SK-N-SH (cell line): Measurements from ENCODE around the gene CARMIL3. TPM values are rescaled to one million over a fixed set of nuclear protein-coding genes. Genes with fewer than 3 reads are reported as not detected.
A peak's percentile ranks its signal among the peaks of the same experiment; 100 is the strongest.
"Not testable (repeated sequence)": the region's sequence is repeated elsewhere in the genome, so short reads cannot be mapped to it uniquely, and the experiment has no call there.

Experiments used
- CTCF ChIA-PET: fragments of 300-600, 350-600 bp; formaldehyde crosslinking; extraction: SDS; loops from one replicate; lab custom pipeline; 2021; lab: Yijun Ruan, JAX
- POLR2A ChIA-PET: fragments of 350-600 bp; sonication (Branson Sonifier 250); formaldehyde crosslinking; extraction: SDS; loops from one replicate; lab custom pipeline; 2020; ENCODE audit warnings: antibody characterized with exemption, inconsistent platforms; lab: Yijun Ruan, JAX
- DNase-seq: peaks from one replicate; pipeline ENCODE4 v3.0.0; 2012
- H2AFZ ChIP-seq: fragments of 200-600 bp; sonication (generic); 2 replicates; pipeline ENCODE4 v1.8.1; 2016; ENCODE audit warnings: antibody characterized with exemption, mild to moderate bottlenecking, low read depth
- H3F3A ChIP-seq: fragments of 200-600 bp; sonication (generic); replicated peaks from 2 replicates; pipeline ENCODE3; 2016; ENCODE audit warnings: antibody characterized with exemption, mild to moderate bottlenecking; ENCODE audit not compliant: insufficient read depth
- H3K27ac ChIP-seq, 2 experiments: fragments of 200-500 bp in 1 of 2; fragments of 200-600 bp in 1 of 2; sonication (Bioruptor generic) in 1 of 2; sonication (generic), shearing (Covaris generic) in 1 of 2; 2 replicates each; pipeline versions ENCODE4 v1.5.1 to v1.6.1; 2014 to 2016; ENCODE audit warnings: low read depth in 2 of 2, inconsistent platforms in 1 of 2, low read length in 1 of 2, mild to moderate bottlenecking in 1 of 2, mixed read lengths in 1 of 2
- H3K27me3 ChIP-seq: fragments of 200-600 bp; sonication (generic), shearing (Covaris generic); 2 replicates; pipeline ENCODE4 v1.6.1; 2016; ENCODE audit warnings: mixed run types; ENCODE audit not compliant: insufficient read depth
- H3K36me3 ChIP-seq, 2 experiments: fragments of 200-500 bp in 1 of 2; fragments of 200-600 bp in 1 of 2; sonication (Bioruptor generic) in 1 of 2; sonication (generic) in 1 of 2; replicated peaks in 1 of 2; 2 replicates each; pipeline versions ENCODE3 to v1.5.1; 2014 to 2016; ENCODE audit warnings: low read length in 1 of 2, mild to moderate bottlenecking in 1 of 2; ENCODE audit not compliant: insufficient read depth in 2 of 2, control insufficient read depth in 1 of 2
- H3K4me1 ChIP-seq, 2 experiments: fragments of 200-500 bp in 1 of 2; fragments of 200-600 bp in 1 of 2; sonication (Bioruptor generic) in 1 of 2; sonication (generic), shearing (Covaris generic) in 1 of 2; 2 replicates each; pipeline versions ENCODE4 v1.5.1 to v1.6.1; 2014 to 2016; ENCODE audit warnings: low read depth in 1 of 2, low read length in 1 of 2, mixed run types in 1 of 2; ENCODE audit not compliant: insufficient read depth in 2 of 2, control insufficient read depth in 1 of 2
- H3K4me2 ChIP-seq: fragments of 200-600 bp; sonication (generic), shearing (Covaris generic); 2 replicates; pipeline ENCODE4 v1.6.1; 2017; ENCODE audit warnings: mixed run types
- H3K4me3 ChIP-seq, 2 experiments: fragments of 200-500 bp in 1 of 2; fragments of 200-600 bp in 1 of 2; sonication (Bioruptor generic) in 1 of 2; sonication (generic), shearing (Covaris generic) in 1 of 2; 2 replicates each; pipeline versions ENCODE4 v1.5.1 to v1.8.1; 2014 to 2016; ENCODE audit warnings: low read depth in 2 of 2, inconsistent platforms in 1 of 2, low read length in 1 of 2, mild to moderate bottlenecking in 1 of 2, mixed read lengths in 1 of 2, moderate library complexity in 1 of 2
- H3K79me2 ChIP-seq: fragments of 200-600 bp; sonication (generic); 2 replicates; pipeline ENCODE4 v1.8.1; 2017; ENCODE audit warnings: mild to moderate bottlenecking; ENCODE audit not compliant: insufficient read depth
- H3K9ac ChIP-seq: fragments of 200-600 bp; sonication (generic); 2 replicates; pipeline ENCODE4 v1.6.1; 2017; ENCODE audit warnings: mixed run types
- H3K9me2 ChIP-seq: fragments of 200-600 bp; sonication (generic); 2 replicates; pipeline ENCODE4 v1.6.1; 2017; ENCODE audit warnings: mixed run types
- H3K9me3 ChIP-seq: fragments of 200-600 bp; sonication (generic); 2 replicates; pipeline ENCODE4 v1.6.1; 2017; ENCODE audit warnings: mixed run types, mild to moderate bottlenecking, moderate library complexity
- H4K20me1 ChIP-seq: fragments of 200-600 bp; sonication (generic); 2 replicates; pipeline ENCODE4 v1.6.1; 2017; ENCODE audit warnings: mild to moderate bottlenecking, mixed run types; ENCODE audit not compliant: insufficient read depth
- FOXM1 ChIP-seq: IDR thresholded peaks from 2 replicates; pipeline ENCODE4 v1.4.0; 2012; ENCODE audit warnings: low read depth, mild to moderate bottlenecking
- GABPA ChIP-seq: IDR thresholded peaks from 2 replicates; pipeline ENCODE4 v1.4.0; 2012; ENCODE audit warnings: low read depth, mild to moderate bottlenecking
- IRF3 ChIP-seq: fragments of 150-350 bp; IDR thresholded peaks from 2 replicates; pipeline ENCODE4 v1.6.1; 2016; ENCODE audit warnings: mild to moderate bottlenecking, low read depth, low read length
- MXI1 ChIP-seq: IDR thresholded peaks from 2 replicates; pipeline ENCODE4 v1.6.1; 2012; ENCODE audit warnings: mild to moderate bottlenecking, low read depth, low read length, improper control_type of control experiment
- NRF1 ChIP-seq: IDR thresholded peaks from 2 replicates; pipeline ENCODE4 v1.6.1; 2012; ENCODE audit warnings: low read depth, mild to moderate bottlenecking, low read length
- PBX3 ChIP-seq: IDR thresholded peaks from 2 replicates; pipeline ENCODE4; 2012
- RXRA ChIP-seq: IDR thresholded peaks from 2 replicates; pipeline ENCODE4 v1.4.0; 2012; ENCODE audit warnings: low read depth, mild to moderate bottlenecking, borderline replicate concordance
- TCF12 ChIP-seq: IDR thresholded peaks from 2 replicates; pipeline ENCODE4 v1.4.0; 2012
- TEAD4 ChIP-seq: IDR thresholded peaks from 2 replicates; pipeline ENCODE4 v1.4.0; 2012; ENCODE audit warnings: mild to moderate bottlenecking, borderline replicate concordance; ENCODE audit not compliant: insufficient read depth
- WGBS: methylation state at CpG from one replicate; pipeline ENCODE4 v1.1.6; 2017; ENCODE audit warnings: low lambda C conversion rate; 5-methylcytosine and 5-hydroxymethylcytosine counted together
- polyA plus RNA-seq, 3 experiments: library from polyadenylated mRNA; depleted of rRNA; stranded (reverse); fragments of >200 nt; gene quantifications; 2 replicates each; pipeline ENCODE4 v1.2.3, GENCODE V29; 2012
- TF ChIP-seq, protein P1 (sequence below): IDR thresholded peaks from 2 replicates; pipeline ENCODE4 v1.4.0; 2012; ENCODE audit warnings: low read depth, borderline replicate concordance
- TF ChIP-seq, protein P2 (sequence below): fragments of 200-600 bp; sonication (generic); IDR thresholded peaks from 2 replicates; pipeline ENCODE4 v1.6.1; 2017; ENCODE audit warnings: antibody characterized with exemption, mild to moderate bottlenecking, moderate library complexity
- TF ChIP-seq, protein P3 (sequence below): IDR thresholded peaks from 2 replicates; pipeline ENCODE4 v1.6.1; 2012; ENCODE audit warnings: mild to moderate bottlenecking, low read depth, low read length, moderate library complexity
- TF ChIP-seq, protein P4 (sequence below): IDR thresholded peaks from 2 replicates; pipeline ENCODE4 v1.4.0; 2012; ENCODE audit warnings: low read depth, borderline replicate concordance

CARMIL3 gene
- polyA plus RNA-seq, 1 of the 3 experiments (the other 2 are of a cell fraction): 0.43 TPM

DNA sequence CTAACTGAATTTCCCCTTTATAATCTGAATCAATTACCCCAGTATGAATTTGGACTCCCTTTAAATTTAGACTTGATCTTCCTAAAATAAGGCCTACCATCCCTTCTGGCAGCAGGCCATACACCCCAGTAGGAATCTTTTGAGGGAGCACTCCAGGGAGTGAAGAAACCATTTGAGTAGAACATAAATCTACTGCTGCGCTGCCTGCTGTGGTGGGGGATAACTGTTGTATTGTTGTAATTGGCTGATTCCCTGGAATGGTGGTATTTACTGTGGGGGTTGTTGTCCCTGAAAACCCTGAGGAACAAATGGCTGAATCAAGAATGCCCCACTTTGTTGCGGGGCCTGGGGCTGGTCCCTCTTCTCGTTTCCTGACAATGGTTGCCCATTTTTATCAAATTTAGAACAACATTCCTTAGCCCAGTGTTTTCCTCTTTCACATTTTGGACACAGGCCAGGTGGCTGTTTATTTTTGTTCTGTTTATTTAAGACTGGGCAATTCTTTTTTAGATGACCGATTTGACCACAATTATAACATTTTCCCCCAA is 39.0 kb upstream of the CARMIL3 start:
- not testable (repeated sequence) for H3K9me3 ChIP-seq, H3K36me3 ChIP-seq, DNase-seq, H3K27me3 ChIP-seq, H3K4me2 ChIP-seq, H4K20me1 ChIP-seq, H3F3A ChIP-seq, H3K9ac ChIP-seq, H3K4me1 ChIP-seq, H3K9me2 ChIP-seq, H3K27ac ChIP-seq, H2AFZ ChIP-seq, H3K79me2 ChIP-seq, H3K4me3 ChIP-seq
- 65% methylated on average over 4 of the region's 4 CpGs for WGBS
- ChIA-PET POLR2A (interaction anchor here (0.7 kb wide), 1 partner anchor 239 kb away, joined by 3 read pairs; no protein-coding TSS in a partner anchor), CTCF (interaction anchor here (0.8 to 2.8 kb wide), 3 partner anchors 45 to 96 kb away, joined by 4 to 11 read pairs (median 4); no protein-coding TSS in a partner anchor)

GRCh38 chr14:24013654-24014514 is 37.9 kb upstream of the CARMIL3 start:
- Histone ChIP-seq H3K4me2 (no peak overlapping the region), H3K79me2 (no peaks in the 10 kb centered on the region), H3K27me3 (no peaks in the 10 kb centered on the region), H3K27ac (no peak overlapping the region), H4K20me1 (no peaks in the 10 kb centered on the region), H3K4me3 (no peak overlapping the region; a peak in 1 of 4 replicates), H3K4me1 (peaks cover 0 to 2% of the 10 kb centered on the region in 2 experiments; a peak in 1 of 4 replicates), H3F3A (peaks cover 4% of the 10 kb centered on the region), H3K9me2 (no peaks in the 10 kb centered on the region), H3K9me3 (no peaks in the 10 kb centered on the region), H3K36me3 (no peaks in the 10 kb centered on the region), H3K9ac (no peak overlapping the region), H2AFZ (no peak overlapping the region)
- WGBS: 27% methylated on average over 12 of the region's 12 CpGs
- DNase-seq: peak; percentile 78
- ChIA-PET POLR2A (no interaction called here), CTCF (interaction anchor here (1.0 to 2.8 kb wide), 2 partner anchors 44 to 68 kb away, joined by 4 to 11 read pairs; no protein-coding TSS in a partner anchor)
- no peak for TF ChIP-seq TCF12
- no peak for TF ChIP-seq RXRA
- no peak for TF ChIP-seq IRF3
- TF ChIP-seq, protein P1, sequence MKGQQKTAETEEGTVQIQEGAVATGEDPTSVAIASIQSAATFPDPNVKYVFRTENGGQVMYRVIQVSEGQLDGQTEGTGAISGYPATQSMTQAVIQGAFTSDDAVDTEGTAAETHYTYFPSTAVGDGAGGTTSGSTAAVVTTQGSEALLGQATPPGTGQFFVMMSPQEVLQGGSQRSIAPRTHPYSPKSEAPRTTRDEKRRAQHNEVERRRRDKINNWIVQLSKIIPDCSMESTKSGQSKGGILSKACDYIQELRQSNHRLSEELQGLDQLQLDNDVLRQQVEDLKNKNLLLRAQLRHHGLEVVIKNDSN: no peak
- no peak for TF ChIP-seq NRF1
- TF ChIP-seq MXI1: no peak
- no peak for TF ChIP-seq GABPA
- TF ChIP-seq, protein P2, sequence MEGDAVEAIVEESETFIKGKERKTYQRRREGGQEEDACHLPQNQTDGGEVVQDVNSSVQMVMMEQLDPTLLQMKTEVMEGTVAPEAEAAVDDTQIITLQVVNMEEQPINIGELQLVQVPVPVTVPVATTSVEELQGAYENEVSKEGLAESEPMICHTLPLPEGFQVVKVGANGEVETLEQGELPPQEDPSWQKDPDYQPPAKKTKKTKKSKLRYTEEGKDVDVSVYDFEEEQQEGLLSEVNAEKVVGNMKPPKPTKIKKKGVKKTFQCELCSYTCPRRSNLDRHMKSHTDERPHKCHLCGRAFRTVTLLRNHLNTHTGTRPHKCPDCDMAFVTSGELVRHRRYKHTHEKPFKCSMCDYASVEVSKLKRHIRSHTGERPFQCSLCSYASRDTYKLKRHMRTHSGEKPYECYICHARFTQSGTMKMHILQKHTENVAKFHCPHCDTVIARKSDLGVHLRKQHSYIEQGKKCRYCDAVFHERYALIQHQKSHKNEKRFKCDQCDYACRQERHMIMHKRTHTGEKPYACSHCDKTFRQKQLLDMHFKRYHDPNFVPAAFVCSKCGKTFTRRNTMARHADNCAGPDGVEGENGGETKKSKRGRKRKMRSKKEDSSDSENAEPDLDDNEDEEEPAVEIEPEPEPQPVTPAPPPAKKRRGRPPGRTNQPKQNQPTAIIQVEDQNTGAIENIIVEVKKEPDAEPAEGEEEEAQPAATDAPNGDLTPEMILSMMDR: peak; percentile 84
- TF ChIP-seq TEAD4: no peak
- no peak for TF ChIP-seq PBX3
- TF ChIP-seq, protein P3, sequence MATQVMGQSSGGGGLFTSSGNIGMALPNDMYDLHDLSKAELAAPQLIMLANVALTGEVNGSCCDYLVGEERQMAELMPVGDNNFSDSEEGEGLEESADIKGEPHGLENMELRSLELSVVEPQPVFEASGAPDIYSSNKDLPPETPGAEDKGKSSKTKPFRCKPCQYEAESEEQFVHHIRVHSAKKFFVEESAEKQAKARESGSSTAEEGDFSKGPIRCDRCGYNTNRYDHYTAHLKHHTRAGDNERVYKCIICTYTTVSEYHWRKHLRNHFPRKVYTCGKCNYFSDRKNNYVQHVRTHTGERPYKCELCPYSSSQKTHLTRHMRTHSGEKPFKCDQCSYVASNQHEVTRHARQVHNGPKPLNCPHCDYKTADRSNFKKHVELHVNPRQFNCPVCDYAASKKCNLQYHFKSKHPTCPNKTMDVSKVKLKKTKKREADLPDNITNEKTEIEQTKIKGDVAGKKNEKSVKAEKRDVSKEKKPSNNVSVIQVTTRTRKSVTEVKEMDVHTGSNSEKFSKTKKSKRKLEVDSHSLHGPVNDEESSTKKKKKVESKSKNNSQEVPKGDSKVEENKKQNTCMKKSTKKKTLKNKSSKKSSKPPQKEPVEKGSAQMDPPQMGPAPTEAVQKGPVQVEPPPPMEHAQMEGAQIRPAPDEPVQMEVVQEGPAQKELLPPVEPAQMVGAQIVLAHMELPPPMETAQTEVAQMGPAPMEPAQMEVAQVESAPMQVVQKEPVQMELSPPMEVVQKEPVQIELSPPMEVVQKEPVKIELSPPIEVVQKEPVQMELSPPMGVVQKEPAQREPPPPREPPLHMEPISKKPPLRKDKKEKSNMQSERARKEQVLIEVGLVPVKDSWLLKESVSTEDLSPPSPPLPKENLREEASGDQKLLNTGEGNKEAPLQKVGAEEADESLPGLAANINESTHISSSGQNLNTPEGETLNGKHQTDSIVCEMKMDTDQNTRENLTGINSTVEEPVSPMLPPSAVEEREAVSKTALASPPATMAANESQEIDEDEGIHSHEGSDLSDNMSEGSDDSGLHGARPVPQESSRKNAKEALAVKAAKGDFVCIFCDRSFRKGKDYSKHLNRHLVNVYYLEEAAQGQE: no peak
- TF ChIP-seq, protein P4, sequence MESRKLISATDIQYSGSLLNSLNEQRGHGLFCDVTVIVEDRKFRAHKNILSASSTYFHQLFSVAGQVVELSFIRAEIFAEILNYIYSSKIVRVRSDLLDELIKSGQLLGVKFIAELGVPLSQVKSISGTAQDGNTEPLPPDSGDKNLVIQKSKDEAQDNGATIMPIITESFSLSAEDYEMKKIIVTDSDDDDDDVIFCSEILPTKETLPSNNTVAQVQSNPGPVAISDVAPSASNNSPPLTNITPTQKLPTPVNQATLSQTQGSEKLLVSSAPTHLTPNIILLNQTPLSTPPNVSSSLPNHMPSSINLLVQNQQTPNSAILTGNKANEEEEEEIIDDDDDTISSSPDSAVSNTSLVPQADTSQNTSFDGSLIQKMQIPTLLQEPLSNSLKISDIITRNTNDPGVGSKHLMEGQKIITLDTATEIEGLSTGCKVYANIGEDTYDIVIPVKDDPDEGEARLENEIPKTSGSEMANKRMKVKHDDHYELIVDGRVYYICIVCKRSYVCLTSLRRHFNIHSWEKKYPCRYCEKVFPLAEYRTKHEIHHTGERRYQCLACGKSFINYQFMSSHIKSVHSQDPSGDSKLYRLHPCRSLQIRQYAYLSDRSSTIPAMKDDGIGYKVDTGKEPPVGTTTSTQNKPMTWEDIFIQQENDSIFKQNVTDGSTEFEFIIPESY: no peak
- no peak for TF ChIP-seq FOXM1
